Measurements from ENCODE around the gene ASPM. TPM values are rescaled to one million over a fixed set of nuclear protein-coding genes. Genes with fewer than 3 reads are reported as not detected.

ASPM gene
- total RNA-seq, result under 1 TPM; 0.41 to 0.93 (median 0.44) TPM
- total RNA-seq (2013), result 1.1 TPM
- 0.57 to 12.9 (median 1.8) reads per million in 29 experiments for total RNA-seq

GRCh38 chr1:197146101-197147095, at the start of gene ASPM:
ASPM (minus strand) TSS chr1:197146669; CDS start chr1:197146437, 232 bp downstream.
- H3K4me3 ChIP-seq (ENCODE audit: control insufficient read depth in 1 of 2, extremely low read depth in 1 of 2, low read length in 1 of 2), result peak within 1 kb of the TSS; percentile 84 to 95
- Mint-ChIP-seq H3K9me3 (no peaks in the 10 kb centered on the region), H3K27me3 (peaks cover 0 to 4% of the 10 kb centered on the region in 2 donors), H3K4me3 (peak within 1 kb of the TSS; percentile 84 to 88 (median 85)), H3K4me1 (peaks cover 11 to 32% (median 32%) of the 10 kb centered on the region in 3 donors), H3K36me3 (no peaks in the 10 kb centered on the region), H3K27ac (peak within 1 kb of the TSS; percentile 88 to 92)
- DNase-seq (peak; percentile 84 to 97 (median 95)), ATAC-seq (replicated peaks in 1 of 4) (peak; percentile 99)
- POLR2A ChIA-PET, result no interaction called here
- under 1% methylated on average over 41 of the region's 67 CpGs for WGBS (ENCODE audit: insufficient coverage)
- peaks cover 8 to 10% of the 10 kb centered on the region in 2 experiments for H3K4me1 ChIP-seq (ENCODE audit: control insufficient read depth in 1 of 2, extremely low read depth in 1 of 2, insufficient read depth in 2 of 2, low read length in 2 of 2)
- H3K9me3 ChIP-seq, result no peaks in the 10 kb centered on the region
- peaks cover 0 to 4% of the 10 kb centered on the region in 2 experiments for H3K27me3 ChIP-seq (replicated peaks in 1 of 2; ENCODE audit: control insufficient read depth in 2 of 2, extremely low read depth in 1 of 2, insufficient read depth in 2 of 2, low read length in 1 of 2)
- H3K36me3 ChIP-seq (ENCODE audit: control insufficient read depth in 2 of 2, extremely low read depth in 1 of 2, insufficient read depth in 1 of 2, low read length in 1 of 2), result no peaks in the 10 kb centered on the region
- H3K27ac ChIP-seq (ENCODE audit: low read length), result peak within 1 kb of the TSS; percentile 69
- CTCF ChIA-PET, result interaction anchor here (0.6 to 1.4 kb wide), 2 partner anchors 34 to 379 kb away, joined by 3 to 5 read pairs; no protein-coding TSS in a partner anchor

DNA sequence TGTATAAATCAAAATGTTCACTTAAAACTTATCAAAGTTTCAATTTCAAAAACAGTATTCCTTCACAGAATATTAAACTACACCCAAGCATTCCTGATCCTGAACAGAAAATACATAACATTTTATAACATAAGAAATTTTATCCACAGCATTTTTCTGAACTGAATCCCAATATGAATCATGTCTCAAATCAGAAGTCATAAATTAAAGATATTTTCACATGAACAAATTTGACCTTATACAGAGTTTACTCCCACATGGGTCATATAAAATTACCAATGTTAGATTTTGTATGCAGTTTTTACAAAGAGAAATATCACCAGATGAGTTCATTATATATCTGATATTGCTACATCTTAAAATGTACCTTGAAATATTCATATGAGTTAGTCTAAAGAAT, 48.6 kb upstream of the ASPM start:
- Mint-ChIP-seq H3K36me3 (peaks cover 4% of the 10 kb centered on the region), H3K27me3 (no peaks in the 10 kb centered on the region), H3K27ac (no peak overlapping the region), H3K4me3 (no peak overlapping the region), H3K4me1 (peaks cover 60 to 69% (median 64%) of the 10 kb centered on the region in 3 donors), H3K9me3 (no peaks in the 10 kb centered on the region)
- DNase-seq, result no peak
- H3K27ac ChIP-seq (ENCODE audit: low read length), result no peak overlapping the region
- no peaks in the 10 kb centered on the region for H3K9me3 ChIP-seq
- CTCF ChIA-PET, result interaction anchor here in 1 of 2 donors (1.5 kb wide), 1 partner anchor 16 kb away, joined by 3 read pairs; no protein-coding TSS in a partner anchor
- POLR2A ChIA-PET, result no interaction called here
- no peak for ATAC-seq (replicated peaks in 1 of 4)
- peaks cover 6 to 25% of the 10 kb centered on the region in 2 experiments for H3K4me1 ChIP-seq (ENCODE audit: control insufficient read depth in 1 of 2, extremely low read depth in 1 of 2, insufficient read depth in 2 of 2, low read length in 2 of 2)
- H3K4me3 ChIP-seq (ENCODE audit: control insufficient read depth in 1 of 2, extremely low read depth in 1 of 2, low read length in 1 of 2), result no peak overlapping the region
- H3K36me3 ChIP-seq (ENCODE audit: control insufficient read depth in 2 of 2, extremely low read depth in 1 of 2, insufficient read depth in 1 of 2, low read length in 1 of 2), result peaks cover 0 to 3% of the 10 kb centered on the region in 2 donors
- H3K27me3 ChIP-seq (replicated peaks in 1 of 2; ENCODE audit: control insufficient read depth in 2 of 2, extremely low read depth in 1 of 2, insufficient read depth in 2 of 2, low read length in 1 of 2), result no peaks in the 10 kb centered on the region

DNA sequence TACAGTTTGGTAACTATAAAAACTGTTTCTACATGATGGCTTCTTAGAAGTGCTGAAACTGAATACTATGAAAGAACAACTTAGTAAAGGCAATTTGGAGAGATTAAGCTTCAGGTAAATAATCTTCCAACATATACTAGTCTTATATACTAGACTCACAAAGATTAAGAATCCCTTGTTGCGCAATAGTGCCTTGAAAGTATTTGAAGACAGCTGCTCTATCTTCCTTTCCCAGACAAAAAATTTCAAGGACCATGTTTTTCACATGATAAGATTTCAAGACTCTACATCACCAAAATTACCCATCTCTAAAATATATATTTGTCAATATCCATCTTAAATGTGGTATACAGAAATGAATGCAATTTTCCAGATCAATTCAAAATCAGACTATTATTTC, 37.7 kb upstream of the ASPM start:
- no peaks in the 10 kb centered on the region for H3K27me3 ChIP-seq (replicated peaks in 1 of 2; ENCODE audit: control insufficient read depth in 2 of 2, extremely low read depth in 1 of 2, insufficient read depth in 2 of 2, low read length in 1 of 2)
- Mint-ChIP-seq H3K9me3 (no peaks in the 10 kb centered on the region), H3K27ac (no peak overlapping the region), H3K4me1 (peaks cover 19 to 28% (median 23%) of the 10 kb centered on the region in 3 donors), H3K27me3 (no peaks in the 10 kb centered on the region), H3K4me3 (no peak overlapping the region), H3K36me3 (peaks cover 47% of the 10 kb centered on the region)
- peaks cover 12 to 42% of the 10 kb centered on the region in 2 donors for H3K36me3 ChIP-seq (ENCODE audit: control insufficient read depth in 2 of 2, extremely low read depth in 1 of 2, insufficient read depth in 1 of 2, low read length in 1 of 2)
- H3K4me3 ChIP-seq (ENCODE audit: control insufficient read depth in 1 of 2, extremely low read depth in 1 of 2, low read length in 1 of 2), result no peak overlapping the region
- CTCF ChIA-PET, result interaction anchor here in 1 of 2 donors (0.8 kb wide), 1 partner anchor 172 kb away, joined by 3 read pairs; no protein-coding TSS in a partner anchor
- no peaks in the 10 kb centered on the region for H3K9me3 ChIP-seq
- H3K4me1 ChIP-seq (ENCODE audit: control insufficient read depth in 1 of 2, extremely low read depth in 1 of 2, insufficient read depth in 2 of 2, low read length in 2 of 2), result no peaks in the 10 kb centered on the region
- ATAC-seq (replicated peaks in 1 of 4), result no peak
- 100% methylated on average over 1 of the region's 1 CpG for WGBS (ENCODE audit: insufficient coverage)
- POLR2A ChIA-PET, result no interaction called here
- no peak for DNase-seq
- H3K27ac ChIP-seq (ENCODE audit: low read length), result no peak overlapping the region

- H3K27me3 Mint-ChIP-seq, result no peaks in the 10 kb centered on the region
- no CpG with 5 or more reads among the region's 5 CpGs for WGBS (ENCODE audit: insufficient coverage)
- DNase-seq, result no peak
Measured at GRCh38 chr1:197183195-197183748, 36.8 kb upstream of the ASPM start.

GRCh38 chr1:197182716-197183115, 36.2 kb upstream of the ASPM start:
- Mint-ChIP-seq H3K4me3 (no peak overlapping the region), H3K9me3 (no peaks in the 10 kb centered on the region), H3K36me3 (peaks cover 45% of the 10 kb centered on the region), H3K27me3 (no peaks in the 10 kb centered on the region), H3K4me1 (peaks cover 19 to 28% (median 23%) of the 10 kb centered on the region in 3 donors), H3K27ac (no peak overlapping the region)
- Histone ChIP-seq H3K4me1 (ENCODE audit: control insufficient read depth in 1 of 2, extremely low read depth in 1 of 2, insufficient read depth in 2 of 2, low read length in 2 of 2) (no peaks in the 10 kb centered on the region), H3K4me3 (ENCODE audit: control insufficient read depth in 1 of 2, extremely low read depth in 1 of 2, low read length in 1 of 2) (no peak overlapping the region), H3K9me3 (no peaks in the 10 kb centered on the region), H3K36me3 (ENCODE audit: control insufficient read depth in 2 of 2, extremely low read depth in 1 of 2, insufficient read depth in 1 of 2, low read length in 1 of 2) (peaks cover 10 to 37% of the 10 kb centered on the region in 2 donors), H3K27me3 (replicated peaks in 1 of 2; ENCODE audit: control insufficient read depth in 2 of 2, extremely low read depth in 1 of 2, insufficient read depth in 2 of 2, low read length in 1 of 2) (no peaks in the 10 kb centered on the region), H3K27ac (ENCODE audit: low read length) (no peak overlapping the region)
- no CpG with 5 or more reads among the region's 3 CpGs for WGBS (ENCODE audit: insufficient coverage)
- no peak for ATAC-seq (replicated peaks in 1 of 4)
- CTCF ChIA-PET, result interaction anchor here in 1 of 2 donors (1.4 kb wide), 1 partner anchor 174 kb away, joined by 11 read pairs; no protein-coding TSS in a partner anchor
- POLR2A ChIA-PET, result no interaction called here
- no peak for DNase-seq

More at GRCh38 chr1:197183195-197183748, 36.8 kb upstream of the ASPM start:
- ChIA-PET CTCF (interaction anchor here in 1 of 2 donors (0.5 kb wide), 1 partner anchor 1875 kb away, joined by 3 read pairs; no protein-coding TSS in a partner anchor), POLR2A (no interaction called here)
- Mint-ChIP-seq H3K9me3 (no peaks in the 10 kb centered on the region), H3K36me3 (peaks cover 51% of the 10 kb centered on the region), H3K27ac (peak overlapping the region in 1 of 2 donors; percentile 8), H3K4me3 (no peak overlapping the region), H3K4me1 (peaks cover 19 to 28% (median 23%) of the 10 kb centered on the region in 3 donors)
- H3K27ac ChIP-seq (ENCODE audit: low read length), result no peak overlapping the region
- H3K27me3 ChIP-seq (replicated peaks in 1 of 2; ENCODE audit: control insufficient read depth in 2 of 2, extremely low read depth in 1 of 2, insufficient read depth in 2 of 2, low read length in 1 of 2), result no peaks in the 10 kb centered on the region
- H3K9me3 ChIP-seq, result no peaks in the 10 kb centered on the region
- peaks cover 12 to 41% of the 10 kb centered on the region in 2 donors for H3K36me3 ChIP-seq (ENCODE audit: control insufficient read depth in 2 of 2, extremely low read depth in 1 of 2, insufficient read depth in 1 of 2, low read length in 1 of 2)
- no peak overlapping the region for H3K4me3 ChIP-seq (ENCODE audit: control insufficient read depth in 1 of 2, extremely low read depth in 1 of 2, low read length in 1 of 2)
- H3K4me1 ChIP-seq (ENCODE audit: control insufficient read depth in 1 of 2, extremely low read depth in 1 of 2, insufficient read depth in 2 of 2, low read length in 2 of 2), result no peaks in the 10 kb centered on the region
- no peak for ATAC-seq (replicated peaks in 1 of 4)

DNA sequence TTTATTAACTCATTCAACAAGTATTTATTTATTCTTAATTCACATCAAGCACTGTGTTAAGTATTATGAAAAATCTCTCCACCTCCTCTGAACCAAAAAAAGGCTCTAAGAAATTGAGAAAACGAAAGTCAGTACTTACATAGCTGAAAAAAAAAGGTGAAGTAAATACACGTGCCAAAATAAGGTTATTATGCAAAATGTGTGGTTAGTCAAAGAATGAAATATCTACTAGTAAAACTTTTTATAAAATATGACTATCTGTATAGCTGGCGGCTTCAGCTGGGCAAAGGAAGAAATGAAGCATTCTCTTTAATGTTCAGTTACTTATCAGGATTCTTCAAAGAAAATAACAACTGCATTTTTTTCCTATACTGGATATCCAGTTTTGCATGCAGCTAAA, 35.5 kb upstream of the ASPM start:
- ATAC-seq (replicated peaks in 1 of 4), result no peak
- H3K4me3 Mint-ChIP-seq, result no peak overlapping the region

More for the DNA sequence above, 35.5 kb upstream of the ASPM start:
- no peak overlapping the region for H3K27ac ChIP-seq (ENCODE audit: low read length)
- H3K4me1 ChIP-seq (ENCODE audit: control insufficient read depth in 1 of 2, extremely low read depth in 1 of 2, insufficient read depth in 2 of 2, low read length in 2 of 2), result no peaks in the 10 kb centered on the region
- ChIA-PET CTCF (interaction anchor here in 1 of 2 donors (1.0 to 1.4 kb wide), 2 partner anchors 175 to 176 kb away, joined by 4 to 11 read pairs; no protein-coding TSS in a partner anchor), POLR2A (no interaction called here)
- no peak overlapping the region for H3K27ac Mint-ChIP-seq
- no peaks in the 10 kb centered on the region for H3K27me3 ChIP-seq (replicated peaks in 1 of 2; ENCODE audit: control insufficient read depth in 2 of 2, extremely low read depth in 1 of 2, insufficient read depth in 2 of 2, low read length in 1 of 2)
- no peak overlapping the region for H3K4me3 ChIP-seq (ENCODE audit: control insufficient read depth in 1 of 2, extremely low read depth in 1 of 2, low read length in 1 of 2)
- whole genome bisulfite sequencing (ENCODE audit: insufficient coverage), result no CpG with 5 or more reads among the region's 3 CpGs
- H3K9me3 ChIP-seq, result no peaks in the 10 kb centered on the region
- no peaks in the 10 kb centered on the region for H3K27me3 Mint-ChIP-seq
- no peaks in the 10 kb centered on the region for H3K9me3 Mint-ChIP-seq
- H3K36me3 Mint-ChIP-seq, result peaks cover 42% of the 10 kb centered on the region
- H3K4me1 Mint-ChIP-seq, result peaks cover 19 to 26% (median 21%) of the 10 kb centered on the region in 3 donors
- peaks cover 3 to 33% of the 10 kb centered on the region in 2 donors for H3K36me3 ChIP-seq (ENCODE audit: control insufficient read depth in 2 of 2, extremely low read depth in 1 of 2, insufficient read depth in 1 of 2, low read length in 1 of 2)
- DNase-seq, result no peak

All from T-cell (primary cell).